ENCODE data around the gene APOL6.

DNA sequence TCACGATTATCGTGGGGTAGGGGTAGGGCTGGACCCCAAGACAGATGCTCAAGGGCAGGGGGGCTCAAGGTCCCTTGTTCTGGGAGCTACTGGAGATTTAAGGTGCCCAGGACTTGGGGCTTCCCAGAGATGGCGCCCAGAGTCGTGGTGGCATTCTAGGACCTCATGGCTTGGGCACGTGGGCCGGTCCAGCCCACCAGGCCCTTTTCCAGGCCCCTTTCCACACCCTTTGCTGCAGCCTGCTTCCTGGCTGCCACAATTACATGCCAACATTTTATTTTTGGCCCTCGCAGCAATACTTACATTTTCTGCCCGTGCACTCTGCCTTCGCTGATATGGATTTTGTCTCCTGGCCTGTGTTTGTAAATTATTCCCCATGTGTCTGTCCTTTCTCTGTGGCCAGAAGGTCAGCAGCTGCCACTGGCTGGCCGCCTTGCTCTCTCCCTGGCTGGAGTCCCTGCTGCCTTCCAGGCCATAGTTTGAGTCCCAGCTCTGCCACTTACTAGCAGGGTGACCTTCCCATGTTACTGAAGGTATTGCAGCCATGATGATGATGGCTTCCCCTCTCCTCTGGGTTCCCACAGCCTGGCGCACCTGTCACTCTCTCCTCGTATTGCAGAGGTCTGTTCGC, 42.3 kb upstream of the APOL6 start:
- no peak for TF ChIP-seq POLR2A (IDR thresholded peaks at IDR 0.05; ENCODE audit: low read length)
- no peak for TF ChIP-seq GATA1 (IDR thresholded peaks at IDR 0.05; ENCODE audit: low read depth, low read length)
